ENCODE data around the gene NUP42. TPM values are rescaled to one million over a fixed set of nuclear protein-coding genes. Genes with fewer than 3 reads are reported as not detected.

The NUP42 gene
- total and polyA plus RNA-seq, 2 experiments from 2014 or later = 23.6 to 47.9 TPM

- Histone ChIP-seq H3K79me2 (no peaks in the 10 kb centered on the region), H3K4me2 (no peak overlapping the region), H3K4me1 (ENCODE audit: insufficient read depth) (no peaks in the 10 kb centered on the region), H3K36me3 (replicated peaks; ENCODE audit: insufficient read depth, low read depth) (no peaks in the 10 kb centered on the region), H3K9me2 (replicated peaks; ENCODE audit: insufficient read depth) (no peaks in the 10 kb centered on the region), H3K4me3 (no peak overlapping the region), H3K27me3 (no peaks in the 10 kb centered on the region), H3K9me3 (ENCODE audit: low read depth) (no peaks in the 10 kb centered on the region), H3K27ac (no peak overlapping the region), H4K20me1 (ENCODE audit: insufficient read depth, poor library complexity, severe bottlenecking) (no peaks in the 10 kb centered on the region), H2AFZ (no peak overlapping the region)
- WGBS (ENCODE audit: low lambda C conversion rate, missing lambda C conversion rate) = 90% methylated on average over 3 of the region's 6 CpGs
- DNase-seq (ENCODE audit: low spot score) = no peak
- TF ChIP-seq EZH2phosphoT487 (IDR thresholded peaks at IDR 0.05; ENCODE audit: low read depth, severe bottlenecking, unreplicated experiment) = no peak
- no peak for TF ChIP-seq CTCF (IDR thresholded peaks at IDR 0.05; ENCODE audit: poor library complexity)
- TF ChIP-seq EZH2 (IDR thresholded peaks at IDR 0.05; ENCODE audit: borderline replicate concordance) = no peak
Observed at GRCh38 chr7:23214938-23215337, 33.1 kb downstream of the NUP42 start.

GRCh38 chr7:23216021-23216420 is 34.2 kb downstream of the NUP42 start:
- no peak for DNase-seq (ENCODE audit: low spot score)
- TF ChIP-seq CTCF (IDR thresholded peaks at IDR 0.05; ENCODE audit: poor library complexity) = no peak
- TF ChIP-seq EZH2 (IDR thresholded peaks at IDR 0.05; ENCODE audit: borderline replicate concordance) = no peak
- no peak for TF ChIP-seq EZH2phosphoT487 (IDR thresholded peaks at IDR 0.05; ENCODE audit: low read depth, severe bottlenecking, unreplicated experiment)
- H3K36me3 ChIP-seq (replicated peaks; ENCODE audit: insufficient read depth, low read depth) = no peaks in the 10 kb centered on the region
- H2AFZ ChIP-seq = no peak overlapping the region
- no peaks in the 10 kb centered on the region for H3K9me3 ChIP-seq (ENCODE audit: low read depth)
- H3K4me2 ChIP-seq = no peak overlapping the region
- no peak overlapping the region for H3K4me3 ChIP-seq
- no peaks in the 10 kb centered on the region for H3K4me1 ChIP-seq (ENCODE audit: insufficient read depth)
- H3K27ac ChIP-seq = no peak overlapping the region
- 90% methylated on average over 2 of the region's 2 CpGs for WGBS (ENCODE audit: low lambda C conversion rate, missing lambda C conversion rate)
- no peaks in the 10 kb centered on the region for H3K79me2 ChIP-seq
- H4K20me1 ChIP-seq (ENCODE audit: insufficient read depth, poor library complexity, severe bottlenecking) = no peaks in the 10 kb centered on the region
- no peaks in the 10 kb centered on the region for H3K27me3 ChIP-seq
- H3K9me2 ChIP-seq (replicated peaks; ENCODE audit: insufficient read depth) = no peaks in the 10 kb centered on the region

DNA sequence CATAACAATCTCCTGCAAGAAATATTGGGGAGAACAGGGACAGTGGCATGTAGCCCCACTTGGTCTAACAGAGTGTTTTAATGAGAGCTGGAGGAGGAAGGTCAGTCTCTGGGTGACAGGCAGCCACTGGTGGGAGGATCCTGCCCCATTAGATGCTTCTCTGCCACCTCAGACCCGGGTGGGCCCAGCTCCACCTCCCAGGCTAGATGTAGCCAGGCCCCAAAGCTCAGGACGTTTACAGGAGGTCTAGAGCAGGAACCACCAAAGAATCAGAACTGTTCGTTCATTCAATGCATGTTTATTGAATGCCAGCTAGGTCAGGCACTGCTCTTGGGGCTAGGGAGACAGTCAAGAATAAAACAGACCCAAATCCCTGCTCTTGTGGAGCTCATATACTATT is 36.3 kb downstream of the NUP42 start:
- TF ChIP-seq EZH2phosphoT487 (IDR thresholded peaks at IDR 0.05; ENCODE audit: low read depth, severe bottlenecking, unreplicated experiment) (no peak), EZH2 (IDR thresholded peaks at IDR 0.05; ENCODE audit: borderline replicate concordance) (no peak), CTCF (IDR thresholded peaks at IDR 0.05; ENCODE audit: poor library complexity) (no peak)
- no peak overlapping the region for H3K27ac ChIP-seq
- no peaks in the 10 kb centered on the region for H3K9me2 ChIP-seq (replicated peaks; ENCODE audit: insufficient read depth)
- H3K27me3 ChIP-seq = no peaks in the 10 kb centered on the region
- no peaks in the 10 kb centered on the region for H3K36me3 ChIP-seq (replicated peaks; ENCODE audit: insufficient read depth, low read depth)
- 65% methylated on average over 3 of the region's 3 CpGs for WGBS (ENCODE audit: low lambda C conversion rate, missing lambda C conversion rate)
- no peaks in the 10 kb centered on the region for H3K9me3 ChIP-seq (ENCODE audit: low read depth)
- H4K20me1 ChIP-seq (ENCODE audit: insufficient read depth, poor library complexity, severe bottlenecking) = no peaks in the 10 kb centered on the region
- H3K4me3 ChIP-seq = no peak overlapping the region
- H3K4me1 ChIP-seq (ENCODE audit: insufficient read depth) = no peaks in the 10 kb centered on the region
- H2AFZ ChIP-seq = no peak overlapping the region
- no peak for DNase-seq (ENCODE audit: low spot score)
- no peaks in the 10 kb centered on the region for H3K79me2 ChIP-seq
- H3K4me2 ChIP-seq = no peak overlapping the region

Data from hepatocyte (in vitro differentiated cells).